ENCODE measurements around the gene MYRIP.
"Not testable (repeated sequence)": the region's sequence is repeated elsewhere in the genome, so short reads cannot be mapped to it uniquely, and the experiment has no call there.

DNA sequence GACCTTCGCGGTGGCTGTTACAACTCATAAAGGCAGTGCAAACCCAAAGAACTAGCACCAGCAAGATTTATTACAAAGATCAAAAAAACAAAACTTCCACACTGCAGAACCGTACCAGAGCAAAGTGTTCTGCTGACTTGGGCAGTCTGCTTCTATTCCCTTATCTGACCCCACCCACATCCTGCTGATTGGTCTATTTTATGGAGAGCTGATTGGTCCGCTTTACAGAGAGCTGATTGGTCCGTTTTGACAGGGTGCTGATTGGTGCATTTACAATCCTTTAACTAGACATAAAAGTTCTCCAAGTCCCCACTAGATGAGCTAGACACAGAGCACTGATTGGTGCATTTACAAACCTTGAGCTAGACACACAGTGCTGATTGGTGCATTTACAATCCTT lies 31.2 kb upstream of the MYRIP start:
- not testable (repeated sequence) for TF ChIP-seq CTCF, POLR2A (IDR thresholded peaks at IDR 0.05)

Data from uterus (tissue), 2 donors.